GM19463 (cell line): Measurements from ENCODE around the gene AKR1C4.
"Not testable (repeated sequence)": the region's sequence is repeated elsewhere in the genome, so short reads cannot be mapped to it uniquely, and the experiment has no call there.

ENCODE experiments used
- ATAC-seq: cut with Tn5 transposase; IDR thresholded peaks from one replicate; pipeline ENCODE4 v1.9.1; 2021; ENCODE audit warnings: mild to moderate bottlenecking, moderate library complexity; ENCODE audit not compliant: unreplicated experiment

The AKR1C4 gene

DNA sequence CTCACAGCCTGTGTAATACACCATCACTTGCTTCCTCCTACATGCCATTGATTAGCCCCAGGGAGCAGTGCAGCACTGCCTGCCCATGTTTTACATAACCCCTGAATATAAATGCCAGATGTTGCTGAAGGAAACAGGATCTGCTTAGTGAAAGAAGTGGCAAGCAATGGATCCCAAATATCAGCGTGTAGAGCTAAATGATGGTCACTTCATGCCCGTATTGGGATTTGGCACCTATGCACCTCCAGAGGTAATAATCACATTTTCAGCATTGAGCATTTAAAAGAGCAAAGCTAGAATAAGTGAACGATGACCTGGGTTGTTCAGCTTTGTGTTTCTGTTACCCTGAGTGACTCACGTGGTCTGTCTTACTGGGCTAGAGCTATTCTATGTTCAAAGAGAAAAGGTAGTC lies at the start of gene AKR1C4:
AKR1C4 (plus strand) TSS at position 136 of the 412 bp plus-strand sequence; CDS start at position 167, 31 bp downstream.
- no peak for ATAC-seq

DNA sequence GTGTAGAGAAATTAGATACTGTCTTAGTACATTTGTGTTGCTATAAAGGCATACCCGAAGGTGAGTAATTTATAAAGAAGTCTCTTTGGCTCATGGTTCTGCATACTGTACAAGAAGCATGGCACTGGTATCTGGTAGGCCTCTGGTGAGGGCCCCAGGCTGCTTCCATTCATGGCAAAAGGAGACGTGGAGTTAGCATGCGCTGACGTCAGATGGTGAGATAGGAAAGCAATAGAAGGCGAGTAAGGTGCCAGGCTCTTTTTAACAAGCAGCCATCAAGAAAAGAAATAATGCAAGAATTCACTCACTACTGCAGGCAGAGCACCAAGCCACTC lies 49.8 kb upstream of the AKR1C4 start:
- ATAC-seq, result no peak

GRCh38 chr10:5147255-5147980 lies 49.2 kb upstream of the AKR1C4 start:
- no peak for ATAC-seq

GRCh38 chr10:5147981-5148677 lies 48.5 kb upstream of the AKR1C4 start:
- no peak for ATAC-seq

DNA sequence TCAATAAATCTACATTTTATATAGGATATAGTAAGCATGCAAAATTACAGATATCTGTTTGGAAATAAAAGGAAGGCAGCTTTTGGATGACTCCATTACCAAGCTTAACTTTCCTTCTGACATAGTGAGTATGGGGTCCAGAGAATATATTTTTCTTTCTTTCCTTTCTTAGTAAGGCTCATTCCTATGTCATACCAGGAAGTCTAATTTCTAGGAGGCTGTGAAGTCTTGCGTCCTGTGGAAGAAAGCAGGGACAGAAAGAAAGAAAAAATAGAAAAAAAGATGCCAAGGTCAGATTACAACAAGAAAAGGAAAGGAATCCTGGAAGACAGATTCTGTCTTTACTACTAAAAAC lies 48.0 kb upstream of the AKR1C4 start:
- no peak for ATAC-seq

DNA sequence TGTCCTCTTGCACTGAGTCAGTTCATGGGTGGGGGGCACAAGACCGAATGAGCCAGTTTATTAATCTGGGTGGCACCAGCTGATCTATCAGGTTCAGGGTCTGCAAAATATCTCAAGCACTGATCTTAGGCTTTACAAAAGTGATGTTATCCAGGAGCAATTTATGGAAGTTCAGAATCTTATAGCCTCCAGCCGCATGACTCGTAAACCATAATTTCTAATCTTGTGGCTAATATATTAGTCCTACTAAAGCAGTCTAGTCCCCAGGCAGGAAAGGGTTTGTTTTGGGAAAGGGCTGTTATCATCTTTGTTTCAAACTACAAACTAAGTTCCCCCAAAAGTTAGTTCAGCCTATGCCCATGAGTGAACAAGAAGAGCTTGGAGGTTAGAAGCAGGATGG lies 45.6 kb upstream of the AKR1C4 start:
- no peak for ATAC-seq

- ATAC-seq, result no peak
These were observed 40.7 kb upstream of the AKR1C4 start for GRCh38 chr10:5155951-5156350.

DNA sequence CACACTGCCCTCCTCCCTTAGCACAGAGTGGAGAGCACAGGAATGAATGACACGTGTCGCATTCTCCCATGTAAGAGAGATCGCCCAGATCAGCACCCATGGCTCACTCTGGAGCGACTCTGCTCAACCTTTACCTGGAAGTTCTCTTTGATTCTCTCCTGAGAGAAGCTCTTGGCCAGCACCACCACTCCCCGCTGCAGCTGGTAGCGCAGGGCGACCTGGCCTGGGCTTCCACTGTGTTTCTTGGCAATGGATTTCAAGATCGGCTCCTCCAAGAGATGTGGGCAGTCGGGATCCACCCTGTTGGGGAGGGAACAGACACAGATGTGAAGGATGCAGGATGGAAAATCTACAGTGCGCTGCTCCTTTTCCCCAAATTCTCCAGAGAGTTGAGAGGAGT lies 39.1 kb upstream of the AKR1C4 start:
- no peak for ATAC-seq

DNA sequence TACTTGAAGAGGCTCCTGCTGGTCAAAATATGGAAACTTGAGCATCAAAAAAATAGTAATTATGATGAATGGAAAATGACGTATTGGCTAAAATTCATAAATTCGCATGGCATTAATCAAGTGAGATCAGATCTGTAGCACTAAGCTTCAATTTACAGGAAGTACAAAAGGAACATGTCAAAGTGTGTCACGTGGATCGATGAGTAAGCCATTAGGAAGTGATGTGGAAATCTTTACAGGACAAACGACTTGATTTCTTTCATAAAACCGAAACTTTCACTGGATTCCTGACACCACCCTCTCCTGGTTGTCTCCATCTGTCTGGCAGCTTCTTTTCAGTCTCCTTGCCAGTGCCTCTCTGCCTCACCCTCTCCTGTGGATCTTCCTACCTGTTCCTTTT lies 37.5 kb upstream of the AKR1C4 start:
- ATAC-seq, result no peak

GRCh38 chr10:5163487-5163886 lies 33.1 kb upstream of the AKR1C4 start:
- ATAC-seq, result no peak

DNA sequence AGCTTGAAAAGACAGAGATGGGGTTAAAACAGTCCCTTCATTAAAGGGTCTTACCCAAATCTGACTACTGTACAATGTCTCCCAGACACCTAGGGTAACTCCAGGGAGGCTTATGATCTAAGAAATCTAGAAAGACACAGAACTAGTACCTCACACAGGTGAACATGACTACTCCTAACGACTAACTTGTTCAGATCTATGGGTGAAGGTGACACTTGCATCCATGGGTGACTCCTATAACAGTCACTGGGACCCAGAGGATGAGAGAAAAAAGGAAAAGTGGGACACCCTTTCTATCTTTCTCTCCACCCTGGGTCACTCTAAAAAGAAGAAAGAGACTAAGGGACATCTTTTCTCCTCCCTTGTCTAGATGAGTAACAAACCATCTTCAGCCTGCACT lies 30.9 kb upstream of the AKR1C4 start:
- ATAC-seq, result no peak

DNA sequence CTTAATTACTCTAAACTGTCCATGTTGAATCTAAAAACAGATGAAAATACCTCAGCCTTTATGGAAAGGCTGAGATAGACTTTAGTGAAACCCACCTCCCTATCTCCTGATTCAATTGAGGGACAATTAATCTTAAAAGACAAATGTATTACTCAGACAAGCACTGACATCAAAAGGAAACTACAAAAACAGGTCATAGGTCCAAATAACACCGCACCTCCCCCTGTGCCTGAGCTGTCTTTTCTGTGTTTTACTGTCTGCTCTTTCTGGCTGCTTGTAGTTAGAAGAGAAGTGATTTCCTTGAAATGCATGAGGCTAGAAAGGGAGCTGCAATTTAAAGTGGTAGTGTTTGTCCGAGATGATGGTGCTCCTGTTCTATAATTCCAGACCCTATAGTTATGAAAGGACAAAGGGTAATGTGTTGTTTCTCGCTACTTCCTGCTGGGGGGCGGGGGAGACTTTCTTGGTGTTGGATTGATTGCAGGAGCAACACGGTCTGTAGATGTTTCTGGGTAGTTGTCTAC lies 27.7 kb upstream of the AKR1C4 start:
- ATAC-seq, result no peak

- ATAC-seq, result not testable (repeated sequence)
These were observed 21.1 kb upstream of the AKR1C4 start for GRCh38 chr10:5175581-5175980.

DNA sequence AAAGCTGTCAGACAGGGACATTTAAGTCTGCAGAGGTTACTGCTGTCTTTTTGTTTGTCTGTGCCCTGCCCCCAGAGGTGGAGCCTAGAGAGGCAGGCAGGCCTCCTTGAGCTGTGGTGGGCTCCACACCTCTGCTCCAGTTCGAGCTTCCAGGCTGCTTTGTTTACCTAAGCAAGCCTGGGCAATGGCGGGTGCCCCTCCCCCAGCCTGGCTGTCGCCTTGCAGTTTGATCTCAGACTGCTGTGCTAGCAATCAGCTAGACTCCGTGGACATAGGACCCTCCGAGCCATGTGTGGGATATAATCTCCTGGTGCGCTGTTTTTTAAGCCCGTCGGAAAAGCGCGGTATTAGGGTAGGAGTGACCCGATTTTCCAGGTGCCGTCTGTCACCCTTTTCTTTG lies 16.1 kb upstream of the AKR1C4 start:
- not testable (repeated sequence) for ATAC-seq

DNA sequence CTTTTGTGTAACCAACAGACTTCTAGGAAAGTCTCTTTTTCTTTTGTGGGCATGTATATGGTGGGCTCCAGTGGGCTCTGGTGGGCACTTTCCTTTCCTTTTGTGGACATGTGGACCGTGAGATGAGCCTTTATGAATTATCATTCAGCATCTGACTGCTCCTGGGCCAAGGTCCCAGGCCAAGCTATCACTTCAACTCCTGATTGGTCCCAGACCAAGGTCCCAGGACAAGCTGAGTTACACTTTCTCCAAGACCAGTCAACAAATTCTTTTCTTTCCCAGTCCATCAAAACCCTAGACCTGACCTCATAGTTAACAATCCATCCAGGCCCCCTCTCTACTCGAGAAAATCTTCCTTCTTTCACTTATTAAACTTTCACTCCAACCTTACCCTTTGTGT lies 12.7 kb upstream of the AKR1C4 start:
- ATAC-seq, result no peak

DNA sequence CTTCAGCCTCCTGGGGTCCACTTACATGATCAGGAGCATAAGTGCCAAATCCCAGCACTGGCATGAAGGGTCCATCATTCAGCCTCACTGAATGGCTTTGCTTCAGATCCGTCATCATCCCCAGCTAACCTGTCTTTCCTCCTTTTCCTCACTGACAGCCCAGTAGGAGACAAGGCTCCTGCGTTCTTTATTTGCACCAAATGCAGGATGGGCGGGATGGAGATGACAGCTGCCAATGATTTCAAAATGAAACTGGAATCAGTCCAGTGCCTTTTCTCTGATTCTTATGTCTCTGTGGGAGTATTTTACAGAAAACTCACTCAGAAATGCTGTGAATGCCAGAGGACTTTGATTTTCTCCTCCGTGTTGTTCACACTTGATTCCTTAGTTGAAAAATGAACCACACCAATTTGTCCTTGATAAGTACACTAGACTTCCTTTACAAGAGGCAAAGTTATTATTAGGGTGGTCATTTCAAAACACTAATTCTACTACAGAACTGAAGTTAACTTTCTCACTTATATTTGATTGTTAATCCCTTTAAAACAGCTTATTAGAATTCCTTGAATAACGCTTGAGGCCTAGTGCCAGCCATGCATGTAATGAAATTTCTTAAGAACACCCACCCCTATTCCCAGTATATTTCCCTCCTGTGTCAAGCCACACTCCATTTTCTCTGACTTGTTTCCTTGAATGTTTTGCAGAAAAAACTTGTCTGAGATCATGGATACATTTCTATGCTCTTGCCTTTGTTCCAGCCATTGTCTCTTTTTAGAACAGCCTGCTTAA lies 11.5 kb upstream of the AKR1C4 start, which contains the start of gene AKR1C8:
AKR1C8 (minus strand) TSS at position 164 of the 789 bp plus-strand sequence; CDS start at position 118, 46 bp downstream.
- no peak for ATAC-seq

DNA sequence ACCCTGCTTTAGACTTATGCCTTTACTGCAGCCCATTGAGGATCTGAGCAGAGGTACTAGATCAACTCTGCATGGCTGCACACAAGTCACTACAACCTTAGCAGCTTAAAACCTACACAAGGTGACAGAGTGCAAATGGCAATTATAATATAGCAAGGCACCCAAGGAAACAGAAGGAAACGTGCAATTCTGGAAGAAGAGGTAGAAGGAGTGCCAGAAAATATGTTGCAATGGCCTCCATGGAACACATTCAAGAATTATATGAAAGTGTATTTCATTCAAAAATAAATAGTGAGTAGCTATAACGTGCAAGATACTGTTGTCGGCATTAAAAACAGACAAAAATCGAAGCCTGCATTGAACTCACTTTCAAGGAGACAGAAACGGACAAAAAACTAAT lies 8.8 kb upstream of the AKR1C4 start:
- no peak for ATAC-seq

DNA sequence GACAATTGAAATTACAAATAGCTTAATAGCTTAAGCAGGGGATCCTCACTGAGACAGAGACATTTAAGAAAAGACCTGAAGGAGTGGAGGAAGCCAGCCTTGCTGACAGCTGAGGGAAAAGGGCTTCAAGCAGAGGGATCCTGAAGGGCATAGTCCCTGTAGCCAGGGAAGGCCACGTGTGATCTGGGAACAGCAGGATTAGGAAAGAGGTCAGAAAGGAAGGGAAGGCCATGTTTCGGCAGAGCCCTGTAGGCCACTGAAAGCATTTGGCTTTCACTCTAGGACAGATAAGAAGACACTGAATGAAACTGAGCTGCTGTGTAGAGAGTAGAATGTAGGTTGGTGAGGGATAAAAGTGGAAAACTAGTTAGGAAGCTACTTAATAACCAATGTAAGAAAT lies 8.3 kb upstream of the AKR1C4 start:
- ATAC-seq, result no peak

DNA sequence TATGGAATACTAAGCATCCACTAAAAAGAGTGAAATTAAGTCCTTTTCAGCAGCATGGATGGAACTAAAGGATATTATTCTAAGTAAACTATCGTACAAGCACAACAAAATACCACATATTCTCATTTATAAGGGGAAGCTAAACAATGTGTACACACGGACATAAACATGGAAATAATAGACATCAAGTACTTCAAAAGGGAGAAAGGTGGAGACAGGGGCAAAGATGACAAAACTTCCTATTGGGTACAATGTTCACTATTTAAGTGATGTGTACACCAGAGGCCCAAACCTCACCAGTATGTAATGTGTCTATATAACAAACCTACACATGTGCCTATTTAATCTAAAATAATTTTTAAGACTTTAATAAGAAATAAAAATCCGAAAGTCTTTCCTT lies 2.2 kb upstream of the AKR1C4 start:
- ATAC-seq, result no peak

GRCh38 chr10:5195727-5196374 lies 786 bp upstream of the AKR1C4 start:
- ATAC-seq, result no peak

GRCh38 chr10:5198386-5198785 lies 1.7 kb downstream of the AKR1C4 start:
- no peak for ATAC-seq
